Stimulated activated CD8-positive, alpha-beta memory T cell treated with anti-CD3 and anti-CD28 coated beads, Interleukin-4, amount 100 ng/mL, for 48 hours (primary cell): ENCODE measurements around the gene SCAMP4.
A peak's percentile ranks its signal among the peaks of the same experiment; 100 is the strongest.
"Not testable (repeated sequence)": the region's sequence is repeated elsewhere in the genome, so short reads cannot be mapped to it uniquely, and the experiment has no call there.

Experiments used
- DNase-seq: peaks from one replicate; pipeline ENCODE4 v3.0.0-alpha.2; 2020

Gene SCAMP4

DNA sequence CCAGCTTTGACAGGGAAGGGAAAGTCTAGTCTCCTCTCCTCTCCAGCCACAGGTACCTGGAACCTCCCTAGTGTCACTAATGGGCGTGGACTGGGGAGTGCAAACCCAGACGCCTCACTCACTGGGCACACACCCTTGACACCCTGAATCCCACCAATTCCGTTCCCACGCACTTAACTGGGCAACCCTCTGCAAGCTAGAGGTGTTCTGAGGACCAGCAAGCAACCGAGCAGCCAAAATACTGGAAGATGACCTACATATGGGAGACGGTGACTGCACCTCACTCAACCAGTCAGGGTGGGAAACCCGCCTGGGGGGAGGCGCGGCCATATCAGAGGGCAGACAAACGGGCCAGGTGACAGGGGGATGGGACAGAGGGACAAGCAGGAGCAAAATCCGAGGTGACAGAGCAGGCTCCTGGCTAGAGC, 20.9 kb upstream of the SCAMP4 start:
- DNase-seq: peak; percentile 61

DNA sequence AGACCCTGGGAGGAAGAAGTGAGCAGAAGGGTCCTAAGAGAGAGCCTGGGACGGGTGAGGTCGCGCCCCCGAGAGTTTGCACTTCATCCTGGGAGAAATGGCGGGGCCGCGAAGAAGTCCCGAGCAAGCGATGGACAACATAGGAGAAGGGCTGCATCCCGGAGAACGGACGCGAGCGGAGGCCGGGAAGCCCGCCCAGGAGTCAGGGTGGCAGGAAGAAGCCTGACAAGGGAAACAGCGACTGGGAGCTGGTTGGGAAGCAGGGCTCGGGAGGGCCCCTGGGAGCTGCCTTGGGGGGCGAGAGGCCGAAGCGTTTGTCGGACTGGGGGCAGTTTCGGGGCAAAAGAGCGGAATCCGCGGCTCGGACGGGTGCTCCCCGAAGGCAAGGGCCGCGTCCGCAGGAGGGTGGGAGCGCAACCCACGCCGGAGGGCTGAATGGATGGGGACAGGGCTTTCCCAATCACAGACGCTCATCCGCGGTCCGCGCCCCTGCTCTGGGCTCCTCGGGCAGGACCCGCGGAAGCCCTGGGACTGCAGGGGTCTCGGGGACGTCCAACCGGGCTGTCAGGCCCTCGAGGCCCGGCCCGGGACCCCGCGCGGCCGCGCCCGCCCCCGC, 20.4 kb upstream of the SCAMP4 start:
- no peak for DNase-seq

DNA sequence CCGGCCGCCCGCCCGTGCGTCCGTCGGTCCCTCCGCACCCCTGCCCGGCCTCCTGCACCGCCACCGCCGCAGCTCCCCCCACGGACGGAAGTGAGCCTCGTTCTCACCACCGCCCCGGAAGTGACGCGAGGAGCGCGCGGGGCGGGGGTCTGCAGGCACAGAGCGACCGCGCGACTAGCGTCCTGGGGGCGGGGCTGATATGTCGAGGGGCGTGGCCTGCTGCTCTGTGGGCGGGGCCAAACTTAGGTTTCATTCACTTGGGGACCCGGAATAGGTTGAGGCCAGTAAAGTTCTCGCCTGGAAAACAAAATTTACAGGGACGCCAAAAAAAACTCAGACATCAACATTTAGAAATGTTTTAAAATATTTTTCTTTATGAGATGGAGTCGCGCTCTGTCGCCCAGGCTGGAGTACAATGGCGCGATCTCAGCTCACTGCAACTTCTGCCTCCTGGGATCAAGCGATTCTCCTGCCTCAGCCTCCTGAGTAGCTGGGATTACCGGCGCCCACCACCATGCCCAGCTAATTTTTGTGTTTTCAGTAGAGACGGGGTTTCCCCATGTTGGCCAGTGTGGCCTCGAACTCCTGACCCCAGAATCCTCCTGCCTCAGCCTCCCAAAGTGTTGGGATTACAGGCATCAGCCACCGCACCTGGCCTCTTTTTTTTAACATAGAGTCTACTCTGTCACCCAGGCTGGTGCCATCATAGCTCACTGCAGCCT, 19.6 kb upstream of the SCAMP4 start, which contains the start of gene ABHD17A:
Gene ABHD17A (minus strand): TSS at position 99 of the 722 bp plus-strand sequence. CDS start 3,930 bp downstream, outside the sequence.
- peak; percentile 99 for DNase-seq

DNA sequence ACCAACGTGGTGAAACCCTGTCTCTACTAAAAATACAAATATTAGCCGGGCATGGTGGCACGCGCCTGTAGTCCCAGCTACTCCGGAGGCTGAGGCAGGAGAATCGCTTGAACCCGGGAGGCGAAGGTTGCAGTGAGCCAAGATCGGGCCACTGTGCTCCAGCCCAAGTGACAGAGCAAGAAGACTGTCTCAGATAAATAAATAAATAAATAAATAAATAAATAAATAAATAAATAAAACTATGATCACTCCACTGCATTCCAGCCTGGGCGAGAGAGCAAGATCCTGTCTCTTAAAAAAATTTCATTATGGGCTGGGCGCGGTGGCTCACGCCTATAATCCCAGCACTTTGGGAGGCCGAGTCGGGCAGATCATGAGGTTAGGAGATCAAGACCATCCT, 18.8 kb upstream of the SCAMP4 start:
- DNase-seq: not testable (repeated sequence)

DNA sequence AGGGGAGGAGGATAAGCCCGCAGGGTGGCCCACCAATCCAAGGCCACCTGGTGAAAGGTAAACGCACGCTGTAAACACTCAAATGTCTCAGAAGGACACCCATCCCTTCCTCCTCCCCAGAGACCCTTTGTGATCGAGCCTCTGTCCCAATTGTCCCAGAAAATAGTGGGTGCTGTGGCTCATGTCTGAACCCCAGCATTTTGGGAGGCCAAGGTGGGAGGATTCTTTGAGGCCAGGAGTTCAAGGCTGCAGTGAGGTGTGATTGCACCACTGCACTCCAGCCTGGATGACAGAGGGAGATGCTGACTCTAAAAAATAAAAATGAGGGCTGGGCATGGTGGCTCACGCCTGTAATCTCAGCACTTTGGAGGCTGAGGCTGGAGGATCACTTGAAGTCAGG, 16.8 kb upstream of the SCAMP4 start:
- DNase-seq: no peak

DNA sequence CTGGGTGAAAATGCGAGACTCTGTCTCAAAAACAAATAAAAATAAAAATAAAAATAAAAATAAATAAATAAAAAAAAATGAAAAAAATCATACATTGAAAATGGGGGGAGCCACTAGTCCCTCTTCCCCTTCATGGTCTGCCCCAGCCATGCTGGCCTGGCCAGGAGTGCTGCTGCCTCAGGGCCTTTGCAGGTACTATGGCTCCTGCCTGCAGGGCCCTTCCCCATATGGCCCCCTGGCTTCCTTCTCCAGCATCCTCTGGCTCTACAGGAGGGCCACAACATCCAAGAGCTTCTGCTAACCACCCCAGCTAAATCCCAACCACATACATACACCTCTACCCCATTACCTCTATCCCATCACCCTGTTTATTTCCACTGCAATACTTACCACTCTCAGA, 15.3 kb upstream of the SCAMP4 start:
- no peak for DNase-seq

DNA sequence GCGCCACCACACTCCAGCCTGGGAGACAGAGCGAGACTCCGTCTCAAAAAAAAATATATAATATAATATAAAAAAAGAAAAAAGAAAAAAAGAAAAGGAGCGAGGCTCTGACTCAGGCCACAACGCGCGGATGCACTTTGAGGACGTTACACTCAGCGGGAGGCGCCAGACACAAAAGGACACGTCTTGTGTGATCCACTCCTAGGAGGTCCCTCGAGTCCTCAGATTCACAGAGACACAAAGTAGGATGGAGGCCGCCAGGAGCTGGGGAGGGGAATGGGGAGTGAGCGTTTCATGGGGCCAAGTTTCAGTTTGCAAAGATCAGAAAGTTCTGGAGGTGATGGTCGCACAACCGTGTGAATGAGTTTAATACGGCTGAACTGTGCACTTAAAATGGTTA, 11.4 kb upstream of the SCAMP4 start:
- no peak for DNase-seq

DNA sequence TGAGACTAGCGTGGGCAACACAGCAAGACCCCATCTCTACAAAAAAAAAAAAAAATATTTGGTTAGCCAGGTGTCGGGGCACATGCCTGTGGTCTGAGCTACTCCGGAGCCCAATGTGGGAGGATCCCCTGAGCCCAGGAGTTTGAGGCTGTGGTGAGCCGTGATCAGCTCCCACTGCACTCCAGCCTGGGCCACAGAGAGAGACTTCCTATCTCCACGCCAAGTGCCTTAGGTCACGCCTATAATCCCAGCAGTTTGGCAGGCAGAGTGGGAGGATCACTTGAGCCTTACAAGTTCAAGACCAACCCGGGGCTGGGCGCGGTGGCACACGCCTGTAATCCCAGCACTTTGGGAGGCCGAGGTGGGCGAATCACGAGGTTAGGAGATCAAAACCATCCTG, 8.7 kb upstream of the SCAMP4 start:
- DNase-seq: no peak

DNA sequence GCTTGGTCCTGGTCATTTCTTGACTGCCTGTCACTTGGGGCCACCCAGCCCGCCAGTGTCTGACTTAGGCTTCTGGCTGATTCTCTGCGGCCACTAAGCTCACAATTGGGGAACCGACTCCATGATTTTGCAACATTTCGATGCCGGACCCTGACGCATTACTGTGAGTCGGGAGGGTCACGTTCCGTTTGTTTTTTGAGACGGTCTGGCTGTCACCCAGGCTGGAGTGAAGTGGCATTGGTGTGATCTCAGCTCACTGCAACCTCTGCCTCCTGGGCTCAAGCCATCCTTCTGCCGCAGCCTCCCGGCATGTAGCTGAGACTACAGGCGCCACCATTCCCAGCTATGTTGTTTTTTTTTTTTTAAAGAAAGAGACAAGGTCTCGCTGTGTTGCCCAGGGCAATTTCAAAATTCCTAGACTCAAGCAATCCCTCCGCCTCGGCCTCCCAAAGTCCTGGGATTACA, 3.2 kb upstream of the SCAMP4 start:
- DNase-seq: no peak

DNA sequence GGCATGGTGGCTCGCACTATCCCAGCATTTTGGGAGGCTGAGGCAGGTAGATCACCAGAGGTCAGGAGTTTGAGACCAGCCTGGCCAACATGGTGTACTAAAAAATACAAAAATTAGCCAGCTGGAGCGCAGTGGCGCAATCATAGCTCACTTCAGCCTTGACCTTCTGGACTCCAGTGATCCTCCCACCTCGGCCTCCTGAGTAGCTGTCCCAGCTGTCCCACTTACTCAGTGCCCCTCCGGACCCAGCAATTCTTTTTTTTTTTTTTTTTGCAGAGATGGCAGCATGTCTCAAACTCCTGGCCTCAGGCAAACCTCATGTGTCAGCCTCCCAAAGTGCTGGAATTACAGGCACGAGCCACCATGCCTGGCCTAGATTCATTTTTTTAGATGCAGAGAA, 2.3 kb upstream of the SCAMP4 start:
- no peak for DNase-seq

DNA sequence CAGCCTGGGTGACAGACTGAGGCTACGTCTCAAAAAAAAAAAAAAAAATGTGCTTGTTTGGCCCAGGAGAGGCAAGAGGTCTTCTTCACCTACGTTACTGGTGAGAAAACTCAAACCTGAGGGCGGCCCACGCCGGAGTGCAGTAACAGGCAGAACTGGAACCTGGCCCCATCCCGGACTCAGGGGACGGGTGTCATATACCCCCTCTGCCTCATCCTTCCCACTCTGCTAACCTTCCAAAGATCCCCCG, 414 bp upstream of the SCAMP4 start:
- DNase-seq: no peak

DNA sequence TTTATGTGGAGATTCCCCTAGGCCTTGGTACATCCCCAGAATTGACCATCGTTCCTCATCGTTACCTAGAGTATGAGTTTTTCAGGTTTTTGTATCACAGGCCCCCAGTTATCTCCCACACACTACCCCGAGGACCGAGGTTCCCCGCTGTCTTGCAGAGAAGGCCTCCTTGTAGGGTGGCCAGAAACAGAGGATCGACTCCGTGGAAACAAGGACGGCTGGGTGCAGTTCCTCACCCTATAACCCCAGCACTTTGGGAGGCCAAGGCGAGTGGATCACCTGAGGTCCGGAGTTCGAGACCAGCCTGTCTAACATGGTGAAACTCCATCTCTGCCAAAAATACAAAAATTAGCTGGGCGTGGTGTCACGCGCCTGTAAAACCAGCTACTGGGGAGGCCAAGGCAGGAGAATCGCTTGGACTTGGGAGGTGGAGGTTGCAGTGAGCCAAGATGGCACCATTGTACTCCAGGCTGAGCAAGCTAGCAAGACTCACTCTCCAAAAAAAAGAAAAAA, 720 bp downstream of the SCAMP4 start:
- DNase-seq: no peak

DNA sequence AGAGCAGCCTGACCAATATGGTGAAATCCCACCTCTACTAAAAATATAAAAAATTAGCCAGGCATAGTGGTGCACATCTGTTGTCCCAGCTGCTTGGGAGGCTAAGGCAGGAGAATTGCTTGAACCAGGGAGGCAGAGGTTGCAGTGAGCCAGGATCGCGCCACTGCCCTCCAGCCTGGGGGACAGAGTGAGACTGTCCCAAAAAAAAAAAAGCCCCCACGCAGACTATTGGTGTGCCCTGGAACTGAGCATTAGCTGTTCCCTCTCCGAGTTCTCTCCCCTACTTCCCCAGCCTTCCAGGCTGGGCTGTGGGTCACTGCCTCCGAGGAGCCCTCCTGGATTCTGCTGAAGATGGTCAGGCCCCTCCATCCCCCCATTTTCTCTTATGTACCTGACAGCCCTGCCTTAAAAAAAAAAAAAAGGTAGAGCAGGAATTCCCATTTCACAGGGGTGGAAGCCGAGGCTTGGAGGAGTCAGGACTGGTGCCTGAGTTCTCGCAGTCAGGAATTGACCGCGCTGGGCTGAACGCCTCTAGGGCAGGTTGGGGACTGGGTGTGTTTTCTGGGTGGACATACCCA, 1.9 kb downstream of the SCAMP4 start:
- no peak for DNase-seq

DNA sequence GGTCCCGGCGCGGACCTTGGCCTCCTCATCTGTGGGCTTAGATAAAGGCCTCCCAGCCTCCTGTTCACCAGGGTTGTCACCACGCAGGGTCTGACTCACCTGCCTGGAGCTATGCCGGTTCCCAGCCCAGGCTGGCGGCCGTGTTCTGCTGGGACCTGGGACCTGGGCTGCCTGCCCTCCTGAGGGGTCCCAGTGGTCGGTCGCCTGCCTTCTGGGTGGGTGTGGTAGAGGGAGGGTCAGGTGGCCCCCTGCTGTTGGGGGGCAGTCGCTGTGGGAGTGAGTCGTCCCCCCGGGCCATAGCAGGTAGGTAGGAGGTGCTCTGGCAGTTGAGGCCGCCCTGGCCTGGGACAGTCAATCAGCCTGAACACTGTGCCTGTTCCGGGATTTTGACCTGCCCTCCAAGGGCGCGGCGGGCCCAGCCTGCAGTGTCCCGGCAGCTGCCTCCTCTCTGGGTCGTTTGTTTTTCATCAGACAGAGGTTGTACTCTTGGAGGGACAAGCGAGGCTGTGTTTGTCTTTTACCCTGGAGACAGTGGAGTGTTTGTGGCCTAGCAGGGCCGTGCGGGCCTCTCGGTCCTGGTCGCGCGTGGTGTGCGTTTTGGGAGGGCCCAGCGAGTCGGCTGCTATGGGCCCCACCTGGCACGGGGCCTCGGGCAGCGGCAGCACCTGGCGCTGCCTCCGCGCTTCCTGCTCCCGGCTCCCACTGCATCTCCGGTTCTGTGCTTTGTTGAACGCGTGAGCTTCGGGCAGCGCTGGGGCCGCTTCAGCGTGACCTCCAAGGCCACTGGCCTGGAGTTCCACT, 2.6 kb downstream of the SCAMP4 start:
- no peak for DNase-seq

DNA sequence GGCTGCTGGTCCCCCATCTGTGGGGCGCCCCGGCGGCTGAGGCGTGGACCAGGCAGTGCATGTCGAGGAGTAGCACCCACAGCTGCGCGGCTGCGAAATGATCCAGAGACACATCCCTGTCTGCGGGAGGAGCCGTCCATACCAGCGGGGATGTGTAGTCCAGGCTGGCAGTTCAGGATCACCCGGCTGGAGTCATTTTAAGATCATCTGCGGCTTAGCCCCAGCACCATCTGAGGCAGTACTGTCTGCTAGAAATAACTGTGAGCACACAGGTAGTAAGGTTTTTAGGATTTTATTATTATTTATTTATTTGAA, 3.1 kb downstream of the SCAMP4 start:
- DNase-seq: no peak

DNA sequence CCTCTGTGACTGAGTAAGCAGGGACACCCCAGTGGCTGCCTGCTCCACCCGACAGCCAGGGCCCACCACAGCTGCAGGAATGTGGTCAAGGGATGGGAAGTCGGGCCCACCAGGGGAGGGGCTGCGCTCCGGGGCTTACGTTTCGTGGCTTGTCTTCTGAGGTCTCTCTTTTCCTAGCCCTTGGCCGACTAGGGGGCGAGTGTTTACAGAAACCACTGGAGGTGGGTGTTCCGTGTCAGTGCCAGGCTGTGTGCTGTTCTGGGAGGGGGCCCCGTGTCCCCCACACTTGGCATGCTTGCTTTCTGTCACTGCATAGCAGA, 4.5 kb downstream of the SCAMP4 start:
- no peak for DNase-seq

DNA sequence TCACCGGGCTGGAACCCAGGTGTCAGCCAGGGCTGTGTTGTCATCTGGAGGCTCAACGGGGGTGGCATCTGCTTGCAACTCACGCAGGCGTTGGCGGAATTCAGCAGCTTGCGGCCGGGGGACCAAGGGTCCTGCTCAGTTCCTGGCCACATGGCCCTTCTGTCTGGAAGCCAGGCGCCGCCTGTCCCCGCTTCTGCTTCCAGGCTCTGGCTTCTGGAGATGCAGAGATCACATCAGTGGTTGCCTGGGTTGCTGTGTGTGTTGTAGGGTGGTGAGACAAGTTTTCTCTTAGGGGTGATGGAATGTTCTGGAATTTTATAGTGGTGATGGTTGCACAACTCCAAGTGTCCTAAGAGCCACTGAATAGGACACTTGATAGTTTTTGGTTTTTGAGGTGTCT, 5.0 kb downstream of the SCAMP4 start:
- DNase-seq: no peak

DNA sequence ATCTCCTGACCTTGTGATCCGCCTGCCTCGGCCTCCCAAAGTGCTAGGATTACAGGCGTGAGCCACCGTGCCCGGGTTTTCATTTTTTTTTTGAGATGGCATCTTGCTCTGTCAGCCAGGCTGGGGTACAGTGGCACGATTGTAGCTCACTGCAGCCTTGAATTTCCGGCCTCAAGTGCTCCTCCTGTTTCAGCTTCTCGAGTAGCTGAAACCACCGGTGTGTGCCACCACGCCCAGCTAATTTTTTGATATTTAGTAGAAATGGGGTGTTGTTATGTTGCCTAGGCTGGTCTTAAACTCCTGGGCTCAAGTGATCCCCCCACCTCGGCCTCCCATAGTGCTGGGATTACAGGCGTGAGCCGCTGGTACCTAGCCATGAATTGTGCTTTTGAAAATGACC, 5.9 kb downstream of the SCAMP4 start:
- DNase-seq: no peak

DNA sequence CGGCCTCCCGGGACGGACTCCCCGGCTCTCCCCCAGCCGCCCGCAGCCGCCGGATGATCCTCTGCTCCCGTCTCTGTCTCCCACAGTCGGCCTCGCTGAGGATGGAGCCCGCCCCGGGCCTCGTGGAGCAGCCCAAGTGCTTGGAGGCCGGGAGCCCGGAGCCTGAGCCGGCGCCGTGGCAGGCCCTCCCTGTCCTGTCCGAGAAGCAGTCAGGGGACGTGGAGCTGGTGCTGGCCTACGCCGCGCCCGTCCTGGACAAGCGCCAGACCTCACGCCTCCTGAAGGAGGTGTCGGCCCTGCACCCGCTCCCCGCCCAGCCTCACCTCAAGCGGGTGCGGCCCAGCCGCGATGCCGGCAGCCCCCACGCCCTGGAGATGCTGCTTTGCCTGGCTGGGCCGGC, 6.8 kb downstream of the SCAMP4 start:
- DNase-seq: no peak

DNA sequence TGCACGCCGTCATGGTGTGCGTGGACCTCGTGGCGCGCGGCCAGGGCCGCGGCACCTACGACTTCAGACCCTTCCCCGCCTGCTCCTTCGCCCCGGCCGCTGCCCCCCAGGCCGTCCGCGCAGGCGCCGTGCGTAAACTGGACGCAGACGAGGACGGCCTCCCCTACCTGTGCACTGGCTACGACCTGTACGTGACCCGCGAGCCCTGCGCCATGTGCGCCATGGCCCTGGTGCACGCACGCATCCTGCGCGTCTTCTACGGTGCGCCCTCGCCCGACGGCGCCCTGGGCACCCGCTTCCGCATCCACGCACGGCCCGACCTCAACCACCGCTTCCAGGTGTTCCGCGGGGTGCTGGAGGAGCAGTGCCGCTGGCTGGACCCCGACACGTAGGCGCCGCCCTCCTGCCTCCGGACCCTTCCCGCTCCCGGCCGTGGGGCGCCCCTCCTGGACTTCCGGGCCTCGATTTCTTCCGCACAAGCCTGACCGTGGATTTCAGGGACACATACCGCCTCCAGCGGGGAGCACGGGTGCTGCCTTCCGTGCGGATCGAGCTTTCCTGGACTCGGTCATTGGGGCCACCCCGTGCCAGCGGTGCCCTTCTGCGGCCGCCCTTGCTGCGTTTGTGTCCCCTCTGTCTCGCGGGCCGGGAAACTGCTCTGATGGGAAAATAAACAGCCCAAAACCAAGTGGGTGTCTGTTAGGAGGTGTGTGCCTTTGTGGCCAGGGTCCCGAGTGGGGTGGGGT, 7.7 kb downstream of the SCAMP4 start:
- no peak for DNase-seq

DNA sequence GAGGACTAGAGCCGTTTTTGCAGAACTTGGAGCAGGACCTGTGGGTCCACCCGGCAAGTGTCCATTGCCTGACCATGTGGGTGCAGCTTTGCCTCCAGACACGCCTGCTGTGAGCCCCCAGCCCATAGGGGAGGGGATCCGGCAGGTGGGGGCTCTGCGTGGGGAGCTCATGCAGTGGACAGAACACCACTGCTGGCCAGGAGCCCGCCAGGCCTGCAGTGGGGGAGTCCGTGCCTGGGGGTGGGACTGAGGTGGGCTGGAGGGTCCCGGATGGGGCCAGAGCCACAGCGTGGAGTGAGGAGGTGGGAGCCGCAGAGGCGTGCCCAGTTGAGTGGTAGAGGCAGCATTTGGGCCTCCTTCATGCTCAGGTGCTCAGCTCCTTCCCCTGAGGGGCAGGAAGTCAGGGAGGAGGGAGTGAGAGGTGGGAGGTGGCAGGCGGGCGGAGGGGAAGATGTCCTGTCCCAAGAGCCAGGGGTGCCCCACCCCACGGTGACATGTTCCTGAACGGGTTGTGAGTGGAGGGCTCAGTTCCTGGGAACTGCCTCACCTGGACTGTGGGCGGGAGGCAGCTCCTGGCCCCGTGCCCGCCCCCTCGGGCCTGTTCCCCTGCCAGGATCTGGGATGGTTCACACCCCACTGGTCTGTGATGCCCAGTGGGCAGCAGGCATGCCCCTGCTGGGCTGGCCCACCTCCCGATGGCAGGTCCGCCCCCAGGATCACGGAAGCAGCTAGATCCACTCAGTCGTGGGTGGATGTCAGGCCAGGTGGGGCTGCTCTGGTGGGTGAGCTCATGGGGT, 8.8 kb downstream of the SCAMP4 start:
- DNase-seq: no peak

DNA sequence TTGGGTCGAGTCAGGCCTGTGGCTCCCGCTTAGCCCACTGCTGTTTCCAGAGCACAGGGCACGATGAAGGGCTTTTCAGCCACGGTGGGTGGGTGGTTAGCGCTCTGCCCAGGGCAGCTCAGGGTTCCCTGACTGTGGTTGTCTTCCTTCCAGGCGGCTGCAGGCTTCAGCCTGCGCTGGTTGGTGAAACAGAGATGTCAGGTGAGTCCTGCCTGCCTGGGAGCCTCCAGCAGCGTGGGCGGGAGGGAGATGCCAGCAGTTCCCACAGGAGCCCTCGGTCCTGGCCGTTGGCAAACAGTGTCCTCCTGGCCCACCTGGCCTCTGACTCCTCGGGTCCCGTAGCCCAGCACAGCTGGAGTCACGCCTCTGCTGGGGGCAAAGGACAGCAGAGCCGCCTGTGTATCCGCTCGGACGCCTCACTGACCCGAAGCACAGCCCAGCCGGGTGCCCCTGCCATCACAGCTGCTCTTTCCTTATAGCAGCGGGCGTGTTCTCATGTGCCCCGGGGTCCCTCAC, 9.7 kb downstream of the SCAMP4 start:
- no peak for DNase-seq
